Osteocyte (in vitro differentiated cells): Measurements from ENCODE around the gene PRDM16. TPM values are rescaled to one million over a fixed set of nuclear protein-coding genes. Genes with fewer than 3 reads are reported as not detected.

ENCODE experiments used
- DNase-seq: peaks from one replicate; pipeline ENCODE4 v3.0.0; 2021; ENCODE audit warnings: mixed read lengths; ENCODE audit not compliant: unreplicated experiment; ENCODE audit errors: extremely low spot score
- H3K27ac Mint-ChIP-seq: one replicate; pipeline ENCODE4 v1.8.0; 2021; ENCODE audit warnings: mild to moderate bottlenecking, mixed read lengths; ENCODE audit not compliant: unreplicated experiment
- H3K27me3 Mint-ChIP-seq: one replicate; pipeline ENCODE4 v1.8.0; 2021; ENCODE audit warnings: mixed read lengths; ENCODE audit not compliant: unreplicated experiment
- H3K36me3 Mint-ChIP-seq: one replicate; pipeline ENCODE4 v1.8.0; 2021; ENCODE audit warnings: mixed read lengths; ENCODE audit not compliant: unreplicated experiment
- H3K4me1 Mint-ChIP-seq: one replicate; pipeline ENCODE4 v1.8.0; 2021; ENCODE audit warnings: mixed read lengths; ENCODE audit not compliant: unreplicated experiment
- H3K4me3 Mint-ChIP-seq: one replicate; pipeline ENCODE4 v1.8.0; 2021; ENCODE audit warnings: mild to moderate bottlenecking, moderate library complexity, mixed read lengths; ENCODE audit not compliant: unreplicated experiment
- H3K9me3 Mint-ChIP-seq: one replicate; pipeline ENCODE4 v1.8.0; 2021; ENCODE audit warnings: mixed read lengths; ENCODE audit not compliant: unreplicated experiment
- CTCF ChIP-seq: fragments of 200-600 bp; sonication (generic); IDR thresholded peaks from 2 replicates; pipeline ENCODE4 v1.5.0; 2021; ENCODE audit warnings: antibody characterized with exemption, mild to moderate bottlenecking, moderate library complexity
- total RNA-seq: library from RNA; stranded (reverse); gene quantifications from 2 replicates; pipeline ENCODE4 v1.2.1, GENCODE V29; 2021

PRDM16 gene
- total RNA-seq, 1 donor from 2014 or later, result 7.1 TPM

GRCh38 chr1:3277011-3277471, 208.0 kb downstream of the PRDM16 start:
- Mint-ChIP-seq H3K36me3 (no peaks in the 10 kb centered on the region), H3K4me3 (no peak overlapping the region), H3K27me3 (no peaks in the 10 kb centered on the region), H3K9me3 (no peaks in the 10 kb centered on the region), H3K27ac (no peak overlapping the region), H3K4me1 (peaks cover 14% of the 10 kb centered on the region)
- DNase-seq, result no peak
- TF ChIP-seq CTCF, result no peak

DNA sequence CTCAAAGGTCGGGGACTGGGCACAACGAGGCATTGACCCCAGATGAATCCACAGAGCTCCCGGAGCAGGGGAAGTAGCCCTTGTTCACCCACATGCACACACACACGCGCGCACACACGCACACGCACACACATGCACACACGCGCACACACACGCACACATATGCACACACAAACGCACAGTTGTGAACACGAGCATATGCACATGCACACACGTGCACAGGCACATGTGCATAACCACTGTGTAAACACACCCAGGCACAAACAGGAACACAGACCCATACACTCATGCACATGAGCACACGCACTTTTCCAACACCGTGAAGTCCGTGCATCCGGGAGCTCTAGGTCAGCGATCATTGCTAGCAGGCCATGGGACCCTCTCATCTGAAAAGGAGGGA, 208.6 kb downstream of the PRDM16 start:
- Mint-ChIP-seq H3K27ac (no peak overlapping the region), H3K4me3 (no peak overlapping the region), H3K36me3 (no peaks in the 10 kb centered on the region), H3K9me3 (no peaks in the 10 kb centered on the region), H3K4me1 (peaks cover 14% of the 10 kb centered on the region), H3K27me3 (no peaks in the 10 kb centered on the region)
- DNase-seq, result no peak
- TF ChIP-seq CTCF, result no peak

GRCh38 chr1:3278416-3279181, 209.6 kb downstream of the PRDM16 start:
- Mint-ChIP-seq H3K27me3 (peaks cover 3% of the 10 kb centered on the region), H3K36me3 (no peaks in the 10 kb centered on the region), H3K27ac (no peak overlapping the region), H3K4me3 (no peak overlapping the region), H3K4me1 (peaks cover 14% of the 10 kb centered on the region), H3K9me3 (no peaks in the 10 kb centered on the region)
- no peak for DNase-seq
- no peak for TF ChIP-seq CTCF

GRCh38 chr1:3279182-3279470, 210.1 kb downstream of the PRDM16 start:
- H3K4me3 Mint-ChIP-seq, result no peak overlapping the region
- no peaks in the 10 kb centered on the region for H3K9me3 Mint-ChIP-seq
- no peak overlapping the region for H3K27ac Mint-ChIP-seq
- TF ChIP-seq CTCF, result no peak
- no peak for DNase-seq
- H3K27me3 Mint-ChIP-seq, result peaks cover 3% of the 10 kb centered on the region
- H3K4me1 Mint-ChIP-seq, result peaks cover 14% of the 10 kb centered on the region
- no peaks in the 10 kb centered on the region for H3K36me3 Mint-ChIP-seq

GRCh38 chr1:3281735-3282134, 212.7 kb downstream of the PRDM16 start:
- Mint-ChIP-seq H3K4me1 (peaks cover 2% of the 10 kb centered on the region), H3K27ac (no peak overlapping the region), H3K9me3 (no peaks in the 10 kb centered on the region), H3K27me3 (peaks cover 5% of the 10 kb centered on the region), H3K36me3 (no peaks in the 10 kb centered on the region), H3K4me3 (no peak overlapping the region)
- DNase-seq, result no peak
- no peak for TF ChIP-seq CTCF
